Stimulated activated CD4-positive, alpha-beta T cell treated with anti-CD3 and anti-CD28 coated beads, Interleukin-12 subunit alpha, Interleukin-12 subunit beta, amount 100 ng/mL, for 24 hours (primary cell): ENCODE data around the gene ANK2.
"Not testable (repeated sequence)": the region's sequence is repeated elsewhere in the genome, so short reads cannot be mapped to it uniquely, and the experiment has no call there.

Experiments used
- DNase-seq, 2 experiments: peaks; one replicate each; pipeline ENCODE4 v3.0.0-alpha.2; 2020; ENCODE audit warnings: low read depth in 2 of 2

ANK2 gene

DNA sequence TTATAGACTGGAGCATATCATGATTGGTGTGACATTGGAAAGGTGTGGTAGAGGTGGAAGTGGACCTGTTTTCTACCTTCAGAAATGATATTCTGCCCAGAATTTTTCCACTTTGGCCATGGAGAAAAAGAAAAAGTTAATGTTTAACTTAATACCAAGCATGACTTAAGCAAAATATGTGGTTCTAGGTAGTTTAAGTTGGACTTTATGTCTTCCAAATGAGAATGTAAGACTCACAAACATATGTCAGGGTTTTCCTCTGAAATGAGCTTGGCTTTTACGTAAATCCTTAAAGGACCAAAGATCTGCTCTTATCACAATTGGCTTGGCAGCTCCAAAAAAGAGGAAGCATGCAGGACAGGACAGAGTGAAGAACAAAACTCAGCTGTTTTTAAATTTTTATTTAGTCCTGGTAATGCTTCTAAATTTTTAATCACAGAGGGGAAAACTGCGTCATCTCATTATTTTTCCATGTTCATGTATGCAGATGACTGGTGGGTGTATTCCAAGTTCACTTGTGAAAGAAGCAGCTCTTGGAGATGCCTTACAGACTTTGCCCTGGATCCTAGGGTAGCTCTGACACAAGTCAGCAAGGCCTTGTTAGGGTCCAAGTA is 98.2 kb downstream of the ANK2 start:
- no peak for DNase-seq

- DNase-seq = no peak
These were observed 99.5 kb downstream of the ANK2 start for GRCh38 chr4:113148925-113149324.

DNA sequence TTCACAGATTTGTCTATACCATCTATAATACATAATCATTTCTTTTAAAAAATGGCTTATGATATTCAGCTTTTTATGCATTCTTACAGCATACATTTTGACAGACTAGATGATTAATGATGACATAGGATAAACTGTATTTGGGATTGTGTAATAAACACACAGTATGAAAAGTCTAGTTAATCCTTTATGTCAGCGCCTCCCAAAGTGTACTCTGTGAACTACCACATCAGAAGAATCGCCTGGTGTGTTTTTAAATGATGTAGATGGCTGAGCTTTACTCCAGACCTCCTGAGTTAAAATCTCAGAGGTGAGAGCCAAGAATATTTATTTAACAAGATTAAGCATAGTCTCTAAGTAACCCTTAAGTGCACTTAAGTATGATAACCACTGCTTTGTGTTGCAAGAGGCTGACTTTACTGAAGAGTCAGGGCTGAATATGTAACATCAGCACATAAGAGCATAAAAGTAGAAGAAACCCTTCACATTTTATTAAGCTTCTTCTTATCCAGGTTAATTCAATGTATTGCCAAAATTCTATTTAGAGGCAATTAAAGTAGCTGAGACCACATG is 104.2 kb downstream of the ANK2 start:
- DNase-seq = no peak

DNA sequence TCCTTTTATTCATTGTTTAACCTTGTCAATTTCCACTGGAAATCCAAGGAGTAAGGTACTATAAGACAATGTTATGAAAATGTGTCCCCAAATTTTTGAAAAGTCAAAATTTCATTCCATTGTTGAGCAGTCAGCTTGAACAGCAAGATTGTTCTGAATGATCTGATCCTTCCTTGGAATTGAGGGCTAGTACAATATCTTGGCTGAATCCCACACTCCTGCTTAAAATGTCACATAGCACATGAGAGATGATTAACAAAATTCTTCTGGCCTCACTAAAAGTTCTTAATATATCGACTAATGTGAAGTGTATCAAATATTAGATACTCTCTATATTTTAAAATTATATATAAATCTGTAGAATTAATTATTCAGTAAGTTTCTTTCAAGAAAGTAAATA is 104.8 kb downstream of the ANK2 start:
- no peak for DNase-seq

DNA sequence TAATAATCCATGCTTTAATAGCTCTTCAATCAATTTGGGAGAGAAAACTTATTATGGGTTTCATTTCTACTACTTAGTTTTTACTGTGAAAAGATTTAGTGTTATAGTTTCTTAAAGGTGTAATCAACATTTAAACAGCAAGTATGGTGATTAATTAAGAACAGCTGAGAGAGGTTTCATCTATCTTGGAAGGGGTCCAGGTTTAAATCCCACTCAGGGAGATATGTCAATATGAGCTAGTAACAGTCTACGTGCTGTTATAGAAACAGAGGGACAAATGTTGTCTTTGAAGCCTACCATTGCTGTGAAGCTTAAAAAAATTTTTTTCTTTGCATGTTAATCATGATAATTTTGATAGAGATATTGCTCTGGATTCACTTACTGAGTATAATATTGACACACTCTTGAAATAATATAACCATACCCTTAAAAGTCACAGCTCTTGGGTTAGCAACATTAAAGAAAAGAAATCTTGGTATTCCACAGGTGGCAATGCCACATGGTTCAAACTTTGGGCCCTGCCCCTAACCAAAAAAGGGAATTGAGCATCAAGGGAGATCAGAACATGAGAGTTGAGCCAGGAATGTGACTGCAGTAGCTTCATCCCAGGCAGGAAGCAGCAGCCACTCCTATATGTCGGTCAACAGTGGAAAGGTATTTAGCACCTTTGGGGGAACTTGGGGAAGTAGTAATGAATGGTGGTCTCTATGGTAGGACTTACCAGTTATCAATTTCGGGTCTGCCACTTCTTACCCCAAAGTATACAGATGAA is 107.8 kb downstream of the ANK2 start:
- DNase-seq = no peak

DNA sequence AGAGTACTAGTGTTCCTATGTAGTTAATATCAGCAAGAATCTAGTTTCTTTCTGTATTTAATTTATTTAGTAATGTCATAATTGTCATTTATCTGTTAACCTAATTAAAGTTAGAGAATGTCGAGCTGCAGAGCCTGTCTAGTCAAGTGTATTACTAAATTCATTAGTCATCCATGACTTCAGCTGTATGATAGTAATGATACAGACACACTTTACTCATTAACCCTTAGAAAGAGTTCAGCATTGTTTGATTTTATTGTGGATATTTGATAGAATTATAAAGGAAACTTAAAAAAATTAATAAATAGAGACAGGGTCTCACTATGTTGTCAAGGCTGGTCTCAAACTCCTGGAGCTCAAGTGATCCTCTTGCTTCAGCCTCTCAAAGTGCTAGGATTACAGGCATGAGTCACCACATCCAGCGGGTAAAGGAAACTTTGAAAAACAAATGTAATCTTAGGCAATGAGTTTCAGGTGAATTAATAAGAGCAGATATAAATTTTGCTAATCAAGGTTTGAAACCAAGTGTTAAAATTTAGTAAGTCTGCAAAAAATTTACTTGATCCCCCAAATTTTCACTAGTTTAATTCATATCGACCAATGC is 110.6 kb downstream of the ANK2 start:
- no peak for DNase-seq

- no peak for DNase-seq
These were observed 111.1 kb downstream of the ANK2 start for GRCh38 chr4:113160548-113160947.

DNA sequence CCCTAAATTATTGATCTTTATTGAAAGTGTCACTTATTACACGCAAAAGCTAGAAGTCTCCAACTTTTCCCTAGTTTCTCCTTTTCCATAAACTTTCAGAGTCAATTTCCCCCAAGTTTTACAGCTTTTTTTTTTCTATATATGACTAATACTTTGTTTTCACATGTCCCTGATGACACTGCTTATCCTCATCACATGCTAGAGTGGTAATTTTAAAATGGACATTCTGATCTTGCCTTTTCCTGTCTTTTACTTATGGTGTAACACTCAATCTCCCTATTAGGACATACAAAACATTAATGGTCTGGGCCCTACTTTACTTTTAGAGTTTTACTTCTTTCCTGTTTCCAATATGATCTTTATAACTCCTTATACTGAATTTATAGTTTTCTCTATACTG is 112.6 kb downstream of the ANK2 start:
- DNase-seq = no peak

- DNase-seq = no peak
These were observed 119.9 kb downstream of the ANK2 start for GRCh38 chr4:113169368-113169767.

DNA sequence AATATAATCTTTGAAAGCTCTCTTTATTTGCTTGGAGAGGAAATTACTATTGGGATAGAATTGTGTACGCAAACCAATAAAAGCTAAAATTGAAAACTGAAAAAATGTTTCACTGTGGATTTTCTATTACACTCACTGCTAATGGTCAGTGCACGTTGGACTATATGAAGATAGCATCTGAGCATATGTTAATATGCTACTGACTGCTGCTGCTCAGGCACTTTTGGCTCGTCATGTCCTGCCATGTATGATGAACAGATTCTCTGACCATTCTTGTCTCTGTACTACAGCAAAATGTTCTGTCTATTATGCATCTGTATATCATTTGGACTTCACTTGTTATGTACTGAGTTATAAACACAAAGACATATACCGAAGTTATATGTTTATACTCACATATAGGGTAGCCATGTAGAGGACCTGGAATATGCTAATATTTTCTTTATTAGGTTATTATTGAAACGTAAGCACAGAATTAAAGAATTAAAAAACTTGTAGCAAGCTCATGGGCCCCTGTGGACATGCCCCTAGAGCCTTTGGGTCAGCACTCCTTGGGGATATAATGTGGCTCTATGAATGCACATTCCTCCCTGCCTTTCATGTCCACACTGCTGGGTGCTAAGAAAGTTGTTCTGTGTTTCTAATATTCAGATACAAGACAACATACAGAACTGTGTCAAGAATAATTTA is 120.8 kb downstream of the ANK2 start:
- DNase-seq = no peak

GRCh38 chr4:113170805-113171468 is 121.5 kb downstream of the ANK2 start:
- no peak for DNase-seq

DNA sequence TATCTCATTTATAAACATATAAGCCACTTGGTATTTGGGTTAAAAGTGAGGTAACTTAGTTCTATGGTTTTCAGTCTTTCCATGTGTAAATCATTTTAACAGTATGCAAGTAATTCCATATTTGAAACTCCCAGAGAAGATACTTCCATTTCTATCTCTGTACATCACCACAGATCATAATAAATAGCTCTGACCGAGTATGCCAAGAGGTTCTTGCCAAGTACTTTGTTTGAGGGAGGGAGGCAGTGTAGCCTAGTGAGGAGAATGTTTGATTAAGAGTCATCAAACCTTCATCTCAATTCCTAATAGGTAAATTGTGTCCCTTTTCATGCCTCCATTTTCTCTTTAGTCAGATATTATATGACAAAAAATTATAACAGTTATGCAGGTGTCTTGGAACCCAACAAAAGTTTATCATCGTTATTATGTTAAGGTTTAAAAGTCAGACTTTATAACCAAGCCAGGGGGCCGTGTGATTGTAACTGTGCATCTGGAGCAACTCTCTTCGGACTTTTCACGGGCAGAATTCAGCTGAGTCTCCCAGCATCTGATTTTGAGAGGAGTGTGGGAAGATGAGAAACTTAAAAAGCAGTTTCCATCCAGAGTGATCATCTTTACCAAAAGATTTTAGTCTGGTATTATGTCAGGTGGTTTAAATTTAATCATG is 123.8 kb downstream of the ANK2 start:
- DNase-seq = no peak

DNA sequence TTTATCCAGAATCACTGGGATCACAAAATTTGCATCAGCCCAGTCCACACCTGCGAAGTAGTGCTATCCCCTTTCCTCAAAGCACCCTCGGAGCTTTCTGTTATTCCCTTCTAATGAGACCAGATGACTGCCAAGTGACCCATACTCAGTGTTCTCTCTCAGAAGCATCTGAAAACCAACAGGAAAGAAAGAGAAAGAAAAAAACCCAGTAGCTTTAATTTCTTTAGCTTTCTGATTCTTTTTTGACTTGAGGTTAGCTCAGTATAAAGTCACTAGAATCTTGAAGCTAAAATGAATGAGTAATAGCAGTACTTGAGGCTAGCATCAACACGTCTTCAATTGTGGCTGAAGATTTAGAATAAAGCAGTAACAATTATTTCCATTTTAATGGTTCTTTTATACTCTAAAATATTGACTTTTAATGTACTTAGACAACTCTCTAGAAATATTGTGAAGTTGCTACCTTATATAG is 124.4 kb downstream of the ANK2 start:
- no peak for DNase-seq

DNA sequence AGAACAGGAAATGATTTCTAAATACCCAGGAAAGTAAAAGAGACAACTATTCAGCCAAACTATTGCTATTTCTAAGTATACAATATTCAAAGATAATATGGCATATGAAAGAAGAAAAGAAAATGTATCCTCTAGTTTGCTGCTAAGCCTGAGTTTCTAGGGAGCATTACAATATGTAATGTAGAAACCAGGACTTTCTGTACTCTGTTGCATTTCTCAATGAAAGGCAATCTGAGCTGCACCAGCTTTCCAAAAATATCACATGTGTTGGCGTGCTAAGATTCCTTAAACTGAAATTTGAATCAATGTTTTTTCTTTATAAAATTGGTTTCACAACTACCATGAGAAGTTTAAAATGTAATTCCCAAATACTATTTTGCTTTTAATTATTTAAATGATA is 129.6 kb downstream of the ANK2 start:
- DNase-seq = no peak

DNA sequence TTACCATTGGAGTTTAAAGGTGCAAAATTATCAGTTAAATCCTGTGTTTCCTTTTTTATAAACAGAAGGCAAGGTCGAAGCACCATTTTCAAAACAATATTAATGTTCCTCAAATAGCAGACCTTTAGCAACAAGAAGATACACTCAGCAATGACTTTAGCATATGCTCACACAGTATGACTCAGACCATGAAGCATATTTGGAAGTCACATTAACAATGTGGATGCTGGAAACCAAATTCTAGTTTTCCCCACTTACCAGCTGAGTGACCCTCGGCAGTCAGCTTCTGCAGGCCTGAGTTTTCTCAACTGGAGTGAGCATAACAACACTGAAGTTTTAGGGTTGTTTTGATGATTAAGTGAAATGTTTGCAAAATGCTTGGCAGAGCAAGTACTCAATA is 130.5 kb downstream of the ANK2 start:
- no peak for DNase-seq

GRCh38 chr4:113181289-113182007 is 132.0 kb downstream of the ANK2 start:
- no peak for DNase-seq

GRCh38 chr4:113183032-113183605 is 133.7 kb downstream of the ANK2 start:
- DNase-seq = no peak

DNA sequence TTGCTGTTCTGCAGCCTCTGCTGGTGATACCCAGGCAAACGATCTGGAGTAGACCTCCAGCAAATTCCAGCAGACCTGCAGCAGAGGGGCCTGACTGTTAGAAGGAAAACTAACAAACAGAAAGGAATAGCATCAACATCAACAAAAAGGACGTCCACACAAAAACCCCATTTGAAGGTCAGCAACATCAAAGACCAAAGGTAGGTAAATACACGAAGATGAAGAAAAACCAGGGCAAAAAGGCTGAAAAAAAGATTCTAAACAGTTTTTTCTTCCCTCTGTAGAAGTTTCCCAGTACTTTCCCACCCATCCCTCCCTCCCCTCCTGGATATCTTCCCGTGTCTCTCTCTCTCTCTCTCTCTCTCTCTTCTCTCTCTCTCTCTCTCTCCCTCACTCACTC is 136.8 kb downstream of the ANK2 start:
- not testable (repeated sequence) for DNase-seq

GRCh38 chr4:113186913-113187312 is 137.5 kb downstream of the ANK2 start:
- no peak for DNase-seq

DNA sequence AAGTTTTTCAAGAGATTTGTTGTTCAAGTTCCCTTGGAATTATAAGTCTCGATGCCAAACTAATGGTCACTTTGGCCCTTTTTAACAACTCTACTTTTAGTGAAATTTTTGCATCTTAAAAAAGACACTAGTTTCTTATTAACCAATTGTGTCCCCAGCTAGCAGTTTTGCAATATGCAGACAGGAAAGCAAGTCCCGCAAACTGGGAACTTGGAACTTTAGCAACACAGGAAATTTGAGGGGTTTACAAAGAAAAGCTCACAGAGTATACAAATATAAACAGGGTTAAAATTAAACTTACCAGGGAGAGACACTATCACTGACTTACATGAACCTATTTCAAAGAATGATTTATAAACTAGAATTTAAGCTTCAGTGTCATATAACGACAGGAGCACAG is 137.9 kb downstream of the ANK2 start:
- DNase-seq = no peak
